Skin of body (tissue), 2 donors: ENCODE results near the gene TTC7B. TPM values are rescaled to one million over a fixed set of nuclear protein-coding genes. Genes with fewer than 3 reads are reported as not detected.
A peak's percentile ranks its signal among the peaks of the same experiment; 100 is the strongest.

Source experiments
- DNase-seq: peaks from one replicate; lab custom pipeline; 2025; lab: John Stamatoyannopoulos, UW
- total RNA-seq: library from RNA; depleted of rRNA; stranded (reverse); fragments of >200 nt; gene quantifications from one replicate; pipeline ENCODE4 v1.2.3, GENCODE V29; 2014

Gene TTC7B
- total RNA-seq, 1 donor from 2014 or later: 15.9 TPM

GRCh38 chr14:90491221-90491885 lies 324.9 kb downstream of the TTC7B start:
- DNase-seq: peak; percentile 60

GRCh38 chr14:90490720-90491050 lies 325.5 kb downstream of the TTC7B start:
- DNase-seq: no peak

GRCh38 chr14:90489916-90490719 lies 326.1 kb downstream of the TTC7B start:
- no peak for DNase-seq

GRCh38 chr14:90489306-90489705 lies 326.9 kb downstream of the TTC7B start:
- no peak for DNase-seq

GRCh38 chr14:90488256-90488655 lies 328.0 kb downstream of the TTC7B start:
- DNase-seq: no peak

- no peak for DNase-seq
Measured at GRCh38 chr14:90487462-90487861, 328.8 kb downstream of the TTC7B start.

- peak; percentile 11 for DNase-seq
Measured at GRCh38 chr14:90487031-90487430, 329.2 kb downstream of the TTC7B start.

GRCh38 chr14:90484291-90484690 lies 331.9 kb downstream of the TTC7B start:
- DNase-seq: no peak

GRCh38 chr14:90483571-90483974 lies 332.7 kb downstream of the TTC7B start:
- DNase-seq: no peak

GRCh38 chr14:90483117-90483516 lies 333.1 kb downstream of the TTC7B start:
- no peak for DNase-seq

GRCh38 chr14:90475298-90475697 lies 340.9 kb downstream of the TTC7B start:
- no peak for DNase-seq

Other genes starting within 250 kb of the TTC7B start
- gene RPS6KA5, start 244.2 kb upstream of the TTC7B start, total RNA-seq: 4.9 TPM